IMR-90 (cell line): ENCODE data around the gene MICB. TPM values are rescaled to one million over a fixed set of nuclear protein-coding genes. Genes with fewer than 3 reads are reported as not detected.

Experiments
- ATAC-seq: fragments of 200-7000 bp; cut with Tn5 transposase; 2 replicates; pipeline ENCODE4 v1.9.1; 2020; ENCODE audit warnings: low read depth, mild to moderate bottlenecking, moderate library complexity
- BruUV-seq: library from RNA; stranded (reverse); fragments of 400-500 nt; replicated peaks from 2 replicates; lab custom pipeline; 2021; lab: Mats Ljungman, UMichigan
- CTCF ChIA-PET: fragments of 300-600 bp; formaldehyde crosslinking; extraction: SDS; loops from one replicate; lab custom pipeline; 2021; ENCODE audit warnings: antibody characterized with exemption; lab: Yijun Ruan, JAX
- POLR2A ChIA-PET: fragments of 300-600 bp; sonication (Branson Sonifier 250); formaldehyde crosslinking; loops from one replicate; lab custom pipeline; 2022; ENCODE audit warnings: antibody characterized with exemption; ENCODE audit not compliant: unreplicated experiment; lab: Charles Lee
- DNase-seq: peaks from one replicate; pipeline ENCODE4 v3.0.0; 2013
- H2AFZ ChIP-seq: replicated peaks from 2 replicates; pipeline ENCODE3; 2013; ENCODE audit warnings: low read length, mild to moderate bottlenecking; ENCODE audit not compliant: poor library complexity
- H2AK5ac ChIP-seq: 2 replicates; pipeline ENCODE4 v1.6.1; 2013; ENCODE audit warnings: low read depth, low read length, inconsistent platforms
- H2AK9ac ChIP-seq: replicated peaks from 2 replicates; pipeline ENCODE3; 2013; ENCODE audit warnings: mild to moderate bottlenecking, low read depth, low read length, moderate library complexity; ENCODE audit not compliant: poor library complexity
- H2BK120ac ChIP-seq: 2 replicates; pipeline ENCODE4 v1.6.1; 2013; ENCODE audit warnings: low read depth, low read length, inconsistent platforms
- H2BK15ac ChIP-seq: 3 replicates; pipeline ENCODE4 v1.6.1; 2013; ENCODE audit warnings: low read depth, low read length, inconsistent platforms
- H2BK20ac ChIP-seq: 2 replicates; pipeline ENCODE4 v1.6.1; 2013; ENCODE audit warnings: low read depth, mild to moderate bottlenecking, inconsistent platforms, low read length, moderate library complexity
- H2BK5ac ChIP-seq: 2 replicates; pipeline ENCODE4 v1.6.1; 2013; ENCODE audit warnings: mild to moderate bottlenecking, low read depth, low read length, inconsistent platforms; ENCODE audit not compliant: poor library complexity, severe bottlenecking
- H3K14ac ChIP-seq: replicated peaks from 2 replicates; pipeline ENCODE4 v1.6.1; 2013; ENCODE audit warnings: low read depth, low read length, inconsistent platforms
- H3K18ac ChIP-seq: 2 replicates; pipeline ENCODE4 v1.6.1; 2013; ENCODE audit warnings: low read depth, low read length, control low read depth
- H3K23ac ChIP-seq: 2 replicates; pipeline ENCODE4 v1.6.1; 2013; ENCODE audit warnings: low read depth, low read length, inconsistent platforms
- H3K27ac ChIP-seq: 2 replicates; pipeline ENCODE4 v1.5.1; 2013; ENCODE audit warnings: mild to moderate bottlenecking, control low read depth, low read length; ENCODE audit not compliant: insufficient read depth
- H3K27me3 ChIP-seq: 2 replicates; pipeline ENCODE4 v1.6.1; 2013; ENCODE audit warnings: low read length; ENCODE audit not compliant: control insufficient read depth, insufficient read depth
- H3K36me3 ChIP-seq: 2 replicates; pipeline ENCODE4 v1.6.1; 2013; ENCODE audit warnings: low read length, mixed read lengths; ENCODE audit not compliant: control insufficient read depth, insufficient read depth
- H3K4ac ChIP-seq: 2 replicates; pipeline ENCODE4 v1.6.1; 2013; ENCODE audit warnings: low read depth, low read length, inconsistent platforms
- H3K4me1 ChIP-seq: 2 replicates; pipeline ENCODE4 v1.6.1; 2013; ENCODE audit warnings: low read length, mixed read lengths; ENCODE audit not compliant: control insufficient read depth, insufficient read depth
- H3K4me2 ChIP-seq: 2 replicates; pipeline ENCODE4 v1.6.1; 2013; ENCODE audit warnings: low read depth, mild to moderate bottlenecking, control low read depth, low read length, moderate library complexity
- H3K4me3 ChIP-seq: 2 replicates; pipeline ENCODE4 v1.5.1; 2013; ENCODE audit warnings: low read depth, mild to moderate bottlenecking, control low read depth, low read length, moderate library complexity; ENCODE audit not compliant: insufficient read depth
- H3K56ac ChIP-seq: 2 replicates; pipeline ENCODE4 v1.6.1; 2013; ENCODE audit warnings: low read length, inconsistent platforms; ENCODE audit not compliant: insufficient read depth; ENCODE audit errors: extremely low read depth
- H3K79me1 ChIP-seq, 2 experiments: 2 replicates each; pipeline ENCODE4 v1.6.1; 2013; ENCODE audit warnings: low read length in 2 of 2, inconsistent platforms in 1 of 2, low read depth in 1 of 2
- H3K9ac ChIP-seq: 2 replicates; pipeline ENCODE4 v1.6.1; 2013; ENCODE audit warnings: low read depth, low read length, control low read depth
- H3K9me1 ChIP-seq: 2 replicates; pipeline ENCODE4 v1.6.1; 2013; ENCODE audit warnings: low read length, inconsistent platforms; ENCODE audit not compliant: insufficient read depth
- H3K9me3 ChIP-seq: 2 replicates; pipeline ENCODE4 v1.6.1; 2013; ENCODE audit warnings: low read length; ENCODE audit not compliant: control insufficient read depth, insufficient read depth
- H4K20me1 ChIP-seq: 2 replicates; pipeline ENCODE4 v1.6.1; 2013; ENCODE audit warnings: low read length, inconsistent platforms; ENCODE audit not compliant: insufficient read depth
- H4K5ac ChIP-seq: 2 replicates; pipeline ENCODE4 v1.6.1; 2013; ENCODE audit warnings: mild to moderate bottlenecking, low read depth, low read length, control low read depth
- H4K8ac ChIP-seq, 2 experiments: 2 replicates each; pipeline ENCODE4 v1.6.1; 2013; ENCODE audit warnings: low read depth in 2 of 2, low read length in 2 of 2, control low read depth in 1 of 2, inconsistent platforms in 1 of 2
- H4K91ac ChIP-seq: 2 replicates; pipeline ENCODE4 v1.6.1; 2013; ENCODE audit warnings: low read depth, low read length, inconsistent platforms; ENCODE audit not compliant: insufficient read depth
- CTCF ChIP-seq: conservative IDR thresholded peaks from 2 replicates; pipeline ENCODE4 v1.5.1; 2012; ENCODE audit warnings: mild to moderate bottlenecking, low read depth, low read length, improper control_type of control experiment
- FOS ChIP-seq: fragments of 150-350 bp; IDR thresholded peaks from 2 replicates; pipeline ENCODE4 v1.6.1; 2016; ENCODE audit warnings: low read depth, low read length
- MAFK ChIP-seq: IDR thresholded peaks from 2 replicates; pipeline ENCODE4 v1.6.1; 2012; ENCODE audit warnings: low read depth, low read length, improper control_type of control experiment
- MAZ ChIP-seq: IDR thresholded peaks from 2 replicates; pipeline ENCODE4 v1.6.1; 2012; ENCODE audit warnings: low read depth, mild to moderate bottlenecking, low read length, improper control_type of control experiment, moderate library complexity, borderline replicate concordance
- MXI1 ChIP-seq: IDR thresholded peaks from 2 replicates; pipeline ENCODE4 v1.6.1; 2012; ENCODE audit warnings: low read depth, mild to moderate bottlenecking, low read length, moderate library complexity, borderline replicate concordance
- NFE2L2 ChIP-seq: fragments of 150-350 bp; IDR thresholded peaks from 2 replicates; pipeline ENCODE4 v1.6.1; 2016; ENCODE audit warnings: low read depth, mild to moderate bottlenecking, low read length
- POLR2A ChIP-seq: IDR thresholded peaks from 2 replicates; pipeline ENCODE4 v1.6.1; 2012; ENCODE audit warnings: mild to moderate bottlenecking, low read depth, low read length
- RFX5 ChIP-seq: IDR thresholded peaks from 2 replicates; pipeline ENCODE4 v1.8.0; 2012; ENCODE audit warnings: low read depth, mild to moderate bottlenecking, low read length, moderate library complexity
- WGBS, 2 experiments: methylation state at CpG; one replicate each; pipeline versions ENCODE4 v1.1.5 to v1.1.7; 2013; ENCODE audit warnings: missing lambda C conversion rate in 2 of 2; ENCODE audit not compliant: insufficient read length in 1 of 2; ENCODE audit errors: extremely low coverage in 2 of 2; 5-methylcytosine and 5-hydroxymethylcytosine counted together
- dilution Hi-C: fragments of 300-500 bp; cut with HindIII; formaldehyde crosslinking; loops from one replicate; pipeline ENCODE4 v1.14.3; 2018; ENCODE audit warnings: low sequenced_read_pairs; ENCODE audit not compliant: unreplicated experiment
- in situ Hi-C: fragments of 300-500 bp; cut with MboI; formaldehyde crosslinking; loops from 3 replicates; pipeline ENCODE4 v1.14.3; 2019; ENCODE audit warnings: low sequenced_read_pairs, inconsistent platforms, mixed read lengths
- intact Hi-C: fragments of 100-400 bp; cut with micrococcal nuclease; formaldehyde crosslinking; loops from 2 replicates; pipeline ENCODE4 v1.10.0; 2022
- polyA plus RNA-seq, 3 experiments: library from polyadenylated mRNA; depleted of rRNA; stranded (reverse); fragments of >200 nt; gene quantifications; 2 replicates each; pipeline ENCODE4 v1.2.3, GENCODE V29; 2012; ENCODE audit warnings: low replicate concordance in 1 of 3
- total RNA-seq: library from RNA; depleted of rRNA; stranded (reverse); fragments of >200 nt; gene quantifications from 2 replicates; pipeline ENCODE4 v1.2.3, GENCODE V29; 2012

Gene MICB
- total and polyA plus RNA-seq, 2 of the 4 experiments (the other 2 are of a cell fraction): 9.6 to 11.1 TPM

- in situ Hi-C loops: no loop called here
- no peak overlapping the region for H2BK20ac ChIP-seq
- no TSS peak for BruUV-seq
Observed at GRCh38 chr6:31557443-31558317, 59.7 kb downstream of the MICB start.

More at GRCh38 chr6:31557443-31558317, 59.7 kb downstream of the MICB start:
- H2BK120ac ChIP-seq: no peak overlapping the region
- no peak overlapping the region for H3K4me2 ChIP-seq
- no peak overlapping the region for H3K27ac ChIP-seq
- H4K91ac ChIP-seq: no peak overlapping the region
- no peak overlapping the region for H4K8ac ChIP-seq
- dilution Hi-C loops: no loop called here
- CTCF ChIA-PET: no interaction called here
- H4K5ac ChIP-seq: no peak overlapping the region
- no peak overlapping the region for H2BK15ac ChIP-seq
- DNase-seq (no peak), ATAC-seq (no peak)
- H2BK5ac ChIP-seq: no peak overlapping the region
- no peak overlapping the region for H2AFZ ChIP-seq
- peaks cover 18% of the 10 kb centered on the region for H3K4me1 ChIP-seq
- H3K56ac ChIP-seq: no peak overlapping the region
- H3K9me1 ChIP-seq: peaks cover 19% of the 10 kb centered on the region; the same call in 1 of the 2 replicates
- POLR2A ChIA-PET: no interaction called here
- no peak overlapping the region for H3K23ac ChIP-seq
- H3K4me3 ChIP-seq: no peak overlapping the region
- no peak overlapping the region for H3K9ac ChIP-seq
- no peak overlapping the region for H2AK5ac ChIP-seq
- no peak overlapping the region for H3K14ac ChIP-seq
- no peak overlapping the region for H2AK9ac ChIP-seq
- WGBS, 2 experiments: 69% methylated on average over 5 of the region's 24 CpGs; no CpG with 5 or more reads in 1 of the 2 experiments
- H4K20me1 ChIP-seq: no peaks in the 10 kb centered on the region
- intact Hi-C loops: no loop called here
- no peak overlapping the region for H3K4ac ChIP-seq
- TF ChIP-seq MAFK (no peak), MAZ (no peak), MXI1 (no peak), NFE2L2 (no peak), RFX5 (no peak), POLR2A (no peak), CTCF (no peak), FOS (no peak)
- H3K9me3 ChIP-seq: no peaks in the 10 kb centered on the region
- no peaks in the 10 kb centered on the region for H3K27me3 ChIP-seq
- no peak overlapping the region for H3K18ac ChIP-seq
- H3K36me3 ChIP-seq: peaks cover 33% of the 10 kb centered on the region
- peaks cover 12 to 26% of the 10 kb centered on the region in 2 experiments for H3K79me1 ChIP-seq
